Body of pancreas (tissue), 4 donors: ENCODE data around the gene LCN6. TPM values are rescaled to one million over a fixed set of nuclear protein-coding genes. Genes with fewer than 3 reads are reported as not detected.
"Not testable (repeated sequence)": the region's sequence is repeated elsewhere in the genome, so short reads cannot be mapped to it uniquely, and the experiment has no call there.

Experiments used
- ATAC-seq: fragments of 150-250 bp; one replicate; pipeline ENCODE4 v1.9.1; 2016
- DNase-seq, 4 donors: peaks; one replicate each; pipeline ENCODE4 v3.0.0-alpha.2; 2019
- H3K27ac ChIP-seq, 4 donors: fragments of 200-600 bp; sonication (generic); 1 replicate in 3 of 4; 2 replicates in 1 of 4; pipeline versions ENCODE4 v1.5.1 to v1.6.1; 2016 to 2019; ENCODE audit warnings: mild to moderate bottlenecking in 1 of 4, mixed read lengths in 1 of 4, moderate library complexity in 1 of 4
- H3K27me3 ChIP-seq, 2 donors: fragments of 200-600 bp; sonication (generic); one replicate each; pipeline ENCODE4 v1.6.0; 2016; ENCODE audit warnings: mild to moderate bottlenecking in 1 of 2
- H3K36me3 ChIP-seq, 2 donors: fragments of 200-600 bp; sonication (generic); replicated peaks in 1 of 2; 2 replicates each; pipeline ENCODE4 v1.5.1; 2016; ENCODE audit warnings: low read depth in 2 of 2; ENCODE audit not compliant: insufficient read depth in 1 of 2
- H3K4me1 ChIP-seq: fragments of 200-600 bp; sonication (generic); one replicate; pipeline ENCODE4 v1.6.0; 2016
- H3K4me3 ChIP-seq, 2 donors: fragments of 200-600 bp; sonication (generic); 1 replicate in 1 of 2; 2 replicates in 1 of 2; pipeline ENCODE4 v1.5.1; 2016 to 2019
- H3K9me3 ChIP-seq, 3 donors: fragments of 200-600 bp; sonication (generic); 1 replicate in 2 of 3; 2 replicates in 1 of 3; pipeline ENCODE4 v1.5.1; 2016
- POLR2A ChIP-seq, 3 donors: fragments of 450-650 bp; IDR thresholded peaks; one replicate each; pipeline ENCODE4 v1.6.1; 2016; ENCODE audit warnings: antibody characterized with exemption in 3 of 3, mild to moderate bottlenecking in 2 of 3
- WGBS, 2 donors: methylation state at CpG; one replicate each; pipeline ENCODE4 v1.1.5; 2017; 5-methylcytosine and 5-hydroxymethylcytosine counted together
- intact Hi-C: fragments of 100-400 bp; cut with DNase I; formaldehyde crosslinking; loops from one replicate; pipeline ENCODE4 v1.15.1; 2023
- total RNA-seq, 2 donors: library from RNA; depleted of rRNA; stranded (reverse); fragments of >200 nt; gene quantifications; one replicate each; pipeline ENCODE4 v1.1.0, GENCODE V29; 2016
- TF ChIP-seq, protein P1 (sequence below), 7 experiments: fragments of 450-650 bp in 4 of 7; fragments of 200-600 bp in 3 of 7; sonication (generic) in 3 of 7; IDR thresholded peaks; one replicate each; pipeline ENCODE4 v1.5.1; 2016 to 2019; ENCODE audit warnings: antibody characterized with exemption in 7 of 7

LCN6 gene
- total RNA-seq, 2 donors from 2014 or later: not detected

GRCh38 chr9:136756836-136757235 lies 8.5 kb upstream of the LCN6 start:
- intact Hi-C loops: no loop called here
- Histone ChIP-seq H3K9me3 (peaks cover 0 to 6% (median 0%) of the 10 kb centered on the region in 3 donors), H3K27ac (no peak overlapping the region), H3K36me3 (no peaks in the 10 kb centered on the region), H3K4me1 (no peaks in the 10 kb centered on the region), H3K4me3 (no peak overlapping the region), H3K27me3 (no peaks in the 10 kb centered on the region)
- TF ChIP-seq, protein P1, sequence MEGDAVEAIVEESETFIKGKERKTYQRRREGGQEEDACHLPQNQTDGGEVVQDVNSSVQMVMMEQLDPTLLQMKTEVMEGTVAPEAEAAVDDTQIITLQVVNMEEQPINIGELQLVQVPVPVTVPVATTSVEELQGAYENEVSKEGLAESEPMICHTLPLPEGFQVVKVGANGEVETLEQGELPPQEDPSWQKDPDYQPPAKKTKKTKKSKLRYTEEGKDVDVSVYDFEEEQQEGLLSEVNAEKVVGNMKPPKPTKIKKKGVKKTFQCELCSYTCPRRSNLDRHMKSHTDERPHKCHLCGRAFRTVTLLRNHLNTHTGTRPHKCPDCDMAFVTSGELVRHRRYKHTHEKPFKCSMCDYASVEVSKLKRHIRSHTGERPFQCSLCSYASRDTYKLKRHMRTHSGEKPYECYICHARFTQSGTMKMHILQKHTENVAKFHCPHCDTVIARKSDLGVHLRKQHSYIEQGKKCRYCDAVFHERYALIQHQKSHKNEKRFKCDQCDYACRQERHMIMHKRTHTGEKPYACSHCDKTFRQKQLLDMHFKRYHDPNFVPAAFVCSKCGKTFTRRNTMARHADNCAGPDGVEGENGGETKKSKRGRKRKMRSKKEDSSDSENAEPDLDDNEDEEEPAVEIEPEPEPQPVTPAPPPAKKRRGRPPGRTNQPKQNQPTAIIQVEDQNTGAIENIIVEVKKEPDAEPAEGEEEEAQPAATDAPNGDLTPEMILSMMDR (IDR thresholded peaks at IDR 0.05): no peak
- TF ChIP-seq POLR2A (IDR thresholded peaks at IDR 0.05): no peak
- DNase-seq (no peak), ATAC-seq (no peak)
- WGBS, 2 donors: 90 to 91% methylated on average over 16 to 18 of the region's 18 CpGs

- peaks cover 0 to 6% (median 0%) of the 10 kb centered on the region in 3 donors for H3K9me3 ChIP-seq
- no peaks in the 10 kb centered on the region for H3K36me3 ChIP-seq
- DNase-seq (no peak), ATAC-seq (no peak)
- no peak overlapping the region for H3K4me3 ChIP-seq
- H3K27me3 ChIP-seq: no peaks in the 10 kb centered on the region
- H3K27ac ChIP-seq: no peak overlapping the region
- intact Hi-C loops: no loop called here
- H3K4me1 ChIP-seq: no peaks in the 10 kb centered on the region
- WGBS, 2 donors: 83 to 88% methylated on average over 4 of the region's 4 CpGs
- no peak for TF ChIP-seq POLR2A (IDR thresholded peaks at IDR 0.05)
- TF ChIP-seq, protein P1 (IDR thresholded peaks at IDR 0.05): no peak
These were observed 7.8 kb upstream of the LCN6 start for GRCh38 chr9:136756134-136756438.

DNA sequence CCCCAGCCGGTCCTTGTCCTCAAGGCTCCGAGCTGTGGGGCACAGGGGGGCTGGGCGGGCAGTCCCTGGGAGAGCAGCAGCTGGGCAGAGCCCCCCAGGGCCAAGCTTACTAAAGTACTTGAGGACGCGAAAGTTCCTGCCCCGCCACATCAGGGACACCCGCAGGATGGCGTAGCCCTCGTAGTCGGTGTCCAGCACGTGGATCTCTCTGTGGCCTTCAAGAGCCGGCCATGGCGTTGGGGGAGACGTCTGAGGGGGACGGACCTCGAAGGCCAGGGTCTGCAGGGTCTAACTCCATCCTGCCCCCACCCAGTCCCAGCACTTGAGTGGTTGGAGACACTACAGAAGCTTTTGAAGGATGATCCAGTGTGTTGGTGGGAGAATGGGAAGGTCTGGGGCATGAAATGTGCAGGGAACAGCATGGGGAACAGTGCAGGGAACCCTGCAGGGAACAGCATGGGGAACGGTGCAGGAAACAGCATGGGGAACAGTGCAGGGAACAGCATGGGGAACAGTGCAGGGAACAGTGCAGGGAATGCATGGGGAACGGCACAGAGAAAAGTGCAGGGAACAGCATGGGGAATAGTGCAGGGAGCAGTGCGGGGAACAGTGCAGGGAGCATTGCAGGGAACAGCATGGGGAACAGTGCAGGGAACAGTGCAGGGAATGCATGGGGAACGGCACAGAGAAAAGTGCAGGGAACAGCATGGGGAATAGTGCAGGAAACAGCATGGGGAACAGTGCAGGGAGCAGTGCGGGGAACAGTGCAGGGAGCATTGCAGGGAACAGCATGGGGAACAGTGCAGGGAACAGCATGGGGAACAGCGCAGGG lies 7.2 kb upstream of the LCN6 start:
- ATAC-seq, H3K27ac ChIP-seq, DNase-seq, H3K4me3 ChIP-seq, H3K4me1 ChIP-seq, H3K27me3 ChIP-seq, H3K9me3 ChIP-seq, intact Hi-C loops, H3K36me3 ChIP-seq: not testable (repeated sequence)
- WGBS, 2 donors: 85 to 92% methylated on average over 6 to 22 of the region's 22 CpGs

DNA sequence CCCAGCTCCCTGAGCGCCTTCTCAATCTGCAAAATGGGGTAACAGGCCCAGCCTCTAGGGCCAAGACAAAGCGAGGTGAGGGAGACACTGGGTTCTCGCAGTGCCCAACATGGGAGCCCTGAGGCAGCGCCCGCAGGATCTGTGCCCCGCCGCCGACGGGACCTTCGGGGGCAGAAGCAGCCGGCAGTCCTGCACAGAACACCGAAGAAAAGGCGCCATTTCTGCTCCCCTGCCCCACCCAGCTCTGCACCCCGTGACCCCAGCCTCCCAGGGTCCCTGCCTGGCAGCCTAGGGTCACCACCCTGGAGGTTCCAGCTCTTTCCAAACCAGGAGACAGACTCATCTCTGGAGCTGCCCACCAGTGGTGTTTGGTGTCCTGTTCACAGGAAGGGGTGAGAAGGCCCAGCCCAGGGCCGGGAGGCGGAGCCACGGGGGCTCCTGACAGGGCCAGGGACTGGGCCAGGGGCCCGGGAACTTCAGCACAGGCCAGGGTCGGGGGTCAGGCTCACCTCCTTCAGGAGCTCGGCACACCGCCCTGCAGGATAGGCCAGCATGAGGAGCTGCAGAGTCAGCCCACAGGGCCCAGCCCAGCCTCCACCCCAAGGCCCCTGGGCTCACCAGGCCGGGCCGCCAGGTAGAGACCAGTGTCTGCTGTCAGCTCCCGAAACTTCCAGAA lies 6.4 kb upstream of the LCN6 start:
- Histone ChIP-seq H3K9me3 (peaks cover 0 to 6% (median 0%) of the 10 kb centered on the region in 3 donors), H3K4me3 (no peak overlapping the region), H3K27ac (no peak overlapping the region), H3K36me3 (no peaks in the 10 kb centered on the region), H3K4me1 (no peaks in the 10 kb centered on the region), H3K27me3 (no peaks in the 10 kb centered on the region)
- TF ChIP-seq, protein P1 (IDR thresholded peaks at IDR 0.05): no peak
- no peak for TF ChIP-seq POLR2A (IDR thresholded peaks at IDR 0.05)
- intact Hi-C loops: no loop called here
- no peak for ATAC-seq
- DNase-seq: no peak
- 76 to 89% methylated on average over 10 to 11 of the region's 24 CpGs for WGBS, 2 donors

DNA sequence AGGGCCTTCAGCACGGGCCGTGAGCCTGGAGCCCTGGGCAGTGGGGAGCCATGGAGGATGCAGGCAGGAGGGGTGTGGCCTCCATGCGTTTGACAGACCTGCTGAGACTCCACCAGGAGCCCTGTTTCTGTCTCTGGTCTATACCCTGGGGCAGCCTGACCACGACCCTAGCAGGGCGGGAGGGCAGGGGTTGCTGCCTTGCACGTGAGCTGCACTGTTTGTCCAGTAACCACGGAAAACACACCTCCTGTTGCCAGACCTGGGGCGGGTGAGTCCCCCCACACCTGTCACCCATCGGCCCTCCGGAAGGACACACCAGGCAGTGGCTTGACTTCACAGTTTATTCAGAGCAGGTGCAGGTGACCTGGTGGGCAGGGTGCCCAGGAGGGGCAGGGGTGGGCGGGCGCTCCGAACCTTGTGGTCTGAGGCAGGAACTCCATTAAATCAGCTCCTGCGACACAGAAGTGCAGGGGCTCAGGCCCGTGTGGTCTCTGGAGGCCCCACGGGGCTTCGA lies 5.8 kb upstream of the LCN6 start:
- Histone ChIP-seq H3K4me3 (no peak overlapping the region), H3K27me3 (no peaks in the 10 kb centered on the region), H3K9me3 (peaks cover 0 to 6% (median 0%) of the 10 kb centered on the region in 3 donors), H3K36me3 (no peaks in the 10 kb centered on the region), H3K4me1 (peaks cover 3% of the 10 kb centered on the region), H3K27ac (no peak overlapping the region)
- no peak for DNase-seq
- WGBS, 2 donors: 74 to 100% methylated on average over 1 to 14 of the region's 17 CpGs
- no peak for ATAC-seq
- intact Hi-C loops: no loop called here
- TF ChIP-seq, protein P1 (IDR thresholded peaks at IDR 0.05): no peak
- TF ChIP-seq POLR2A (IDR thresholded peaks at IDR 0.05): no peak
